Fibroblast of the aortic adventitia (primary cell): ENCODE measurements around the gene TPST2. TPM values are rescaled to one million over a fixed set of nuclear protein-coding genes. Genes with fewer than 3 reads are reported as not detected.
A peak's percentile ranks its signal among the peaks of the same experiment; 100 is the strongest.

ENCODE experiments used
- DNase-seq: peaks from one replicate; pipeline ENCODE4 v3.0.0-alpha.2; 2010; ENCODE audit warnings: low read depth
- H3K4me3 ChIP-seq: 2 replicates; pipeline ENCODE4 v1.5.1; 2011; ENCODE audit warnings: low read depth, mild to moderate bottlenecking, control low read depth, low read length, moderate library complexity
- total RNA-seq: library from RNA; depleted of rRNA; stranded (reverse); fragments of >200 nt; gene quantifications from 2 replicates; pipeline ENCODE4 v1.2.3, GENCODE V29; 2012; ENCODE audit warnings: low replicate concordance
- TF ChIP-seq, protein P1 (sequence below): IDR thresholded peaks from 2 replicates; pipeline ENCODE4 v1.5.1; 2011; ENCODE audit warnings: mild to moderate bottlenecking, low read length, control low read depth, inconsistent platforms; ENCODE audit not compliant: insufficient read depth

TPST2 gene
- total RNA-seq, 1 donor, result 15.5 TPM

DNA sequence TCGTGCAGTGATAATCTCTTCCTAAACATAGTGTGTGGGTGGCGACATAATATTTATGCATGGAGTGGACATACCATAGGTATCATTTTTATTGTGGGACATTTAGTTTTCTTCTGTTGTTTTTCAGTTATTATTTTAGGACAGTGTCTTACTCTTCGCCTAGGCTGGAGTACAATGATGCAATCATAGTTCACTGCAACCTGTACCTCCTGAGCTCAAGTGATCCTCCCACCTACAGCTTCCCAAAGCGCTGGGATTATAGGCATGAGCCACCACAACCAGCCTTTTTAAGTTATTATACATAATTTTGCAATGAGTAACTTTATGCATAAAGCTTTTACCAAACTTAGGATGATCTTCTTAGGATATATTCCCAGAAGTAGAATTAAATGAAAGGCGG lies 103.5 kb downstream of the TPST2 start:
- TF ChIP-seq, protein P1, sequence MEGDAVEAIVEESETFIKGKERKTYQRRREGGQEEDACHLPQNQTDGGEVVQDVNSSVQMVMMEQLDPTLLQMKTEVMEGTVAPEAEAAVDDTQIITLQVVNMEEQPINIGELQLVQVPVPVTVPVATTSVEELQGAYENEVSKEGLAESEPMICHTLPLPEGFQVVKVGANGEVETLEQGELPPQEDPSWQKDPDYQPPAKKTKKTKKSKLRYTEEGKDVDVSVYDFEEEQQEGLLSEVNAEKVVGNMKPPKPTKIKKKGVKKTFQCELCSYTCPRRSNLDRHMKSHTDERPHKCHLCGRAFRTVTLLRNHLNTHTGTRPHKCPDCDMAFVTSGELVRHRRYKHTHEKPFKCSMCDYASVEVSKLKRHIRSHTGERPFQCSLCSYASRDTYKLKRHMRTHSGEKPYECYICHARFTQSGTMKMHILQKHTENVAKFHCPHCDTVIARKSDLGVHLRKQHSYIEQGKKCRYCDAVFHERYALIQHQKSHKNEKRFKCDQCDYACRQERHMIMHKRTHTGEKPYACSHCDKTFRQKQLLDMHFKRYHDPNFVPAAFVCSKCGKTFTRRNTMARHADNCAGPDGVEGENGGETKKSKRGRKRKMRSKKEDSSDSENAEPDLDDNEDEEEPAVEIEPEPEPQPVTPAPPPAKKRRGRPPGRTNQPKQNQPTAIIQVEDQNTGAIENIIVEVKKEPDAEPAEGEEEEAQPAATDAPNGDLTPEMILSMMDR, result no peak

GRCh38 chr22:26485806-26486390 lies 104.0 kb downstream of the TPST2 start:
- no peak overlapping the region for H3K4me3 ChIP-seq
- DNase-seq, result no peak

More for the DNA sequence above, 103.5 kb downstream of the TPST2 start:
- H3K4me3 ChIP-seq, result no peak overlapping the region
- DNase-seq, result no peak

DNA sequence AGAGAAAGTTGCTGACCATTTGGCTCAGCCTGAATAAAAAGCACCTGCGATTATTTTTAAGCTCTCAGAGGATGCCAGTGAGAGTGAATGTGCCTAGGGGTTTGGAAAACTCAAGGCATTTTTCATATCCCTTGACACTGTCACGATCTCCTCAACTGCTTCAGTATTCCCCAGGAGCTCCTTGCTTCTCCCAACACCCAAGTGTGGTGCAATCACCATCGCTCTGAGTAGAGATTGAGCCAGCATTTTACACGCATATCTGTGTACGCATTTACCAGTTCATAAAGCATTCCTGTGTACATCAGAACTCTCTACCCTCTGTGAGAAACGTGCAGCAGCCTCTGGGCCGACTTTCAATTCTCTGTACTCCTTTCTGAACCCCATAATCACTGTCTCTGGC lies 104.9 kb downstream of the TPST2 start:
- DNase-seq, result no peak

More at GRCh38 chr22:26485806-26486390, 104.0 kb downstream of the TPST2 start:
- TF ChIP-seq, protein P1, result no peak

DNA sequence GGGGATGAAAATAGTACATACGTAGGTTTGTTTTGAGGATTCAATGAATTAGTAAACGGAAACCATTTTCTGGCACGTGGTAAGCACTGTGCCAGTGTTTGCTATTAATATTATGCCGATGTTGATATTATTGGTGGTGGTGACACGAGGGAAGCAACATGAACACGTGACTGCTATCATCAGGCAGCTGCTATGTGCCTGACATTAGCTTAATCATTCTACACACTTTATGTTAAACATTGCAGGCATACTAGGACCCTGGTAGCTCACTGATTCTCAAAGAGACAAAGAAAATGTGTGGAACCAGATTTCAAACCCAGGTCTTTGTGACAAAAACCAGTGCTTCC lies 105.6 kb downstream of the TPST2 start:
- H3K4me3 ChIP-seq, result peak overlapping the region; percentile 97
- TF ChIP-seq, protein P1, result no peak
- DNase-seq, result no peak

More for the DNA sequence above, 104.9 kb downstream of the TPST2 start:
- H3K4me3 ChIP-seq, result peak overlapping the region; percentile 3
- TF ChIP-seq, protein P1, result no peak

GRCh38 chr22:26483439-26484359 lies 106.2 kb downstream of the TPST2 start, which contains the start of the genes HPS4 and SRRD:
Gene HPS4, minus strand, starts transcription at chr22:26483783. Its CDS starts 2,021 bp downstream, at chr22:26481762.
Gene SRRD, plus strand, starts transcription at chr22:26483877. Its CDS starts 14 bp downstream, at chr22:26483891.
- TF ChIP-seq, protein P1, result no peak
- H3K4me3 ChIP-seq, result peak within 1 kb of the TSS; percentile 97

GRCh38 chr22:26483043-26483438 lies 106.9 kb downstream of the TPST2 start:
- TF ChIP-seq, protein P1, result no peak
- no peak for DNase-seq
- peak overlapping the region; percentile 97 for H3K4me3 ChIP-seq

More at GRCh38 chr22:26483439-26484359, 106.2 kb downstream of the TPST2 start, which contains the start of the genes HPS4 and SRRD:
- peak; percentile 81 for DNase-seq
